Body of pancreas (tissue), 4 donors: ENCODE data around the gene FOXD4L6.
"Not testable (repeated sequence)": the region's sequence is repeated elsewhere in the genome, so short reads cannot be mapped to it uniquely, and the experiment has no call there.

Experiments used
- CTCF ChIP-seq, 7 experiments: fragments of 450-650 bp in 4 of 7; fragments of 200-600 bp in 3 of 7; sonication (generic) in 3 of 7; IDR thresholded peaks; one replicate each; pipeline ENCODE4 v1.5.1; 2016 to 2019; ENCODE audit warnings: antibody characterized with exemption in 7 of 7
- POLR2A ChIP-seq, 3 donors: fragments of 450-650 bp; IDR thresholded peaks; one replicate each; pipeline ENCODE4 v1.6.1; 2016; ENCODE audit warnings: antibody characterized with exemption in 3 of 3, mild to moderate bottlenecking in 2 of 3

- TF ChIP-seq CTCF, POLR2A (IDR thresholded peaks at IDR 0.05): not testable (repeated sequence)
Measured at GRCh38 chr9:41090386-41090785, 38.1 kb downstream of the FOXD4L6 start.
